Stimulated activated CD4-positive, alpha-beta T cell treated with anti-CD3 and anti-CD28 coated beads, TNF-alpha, amount 100 ng/mL, for 48 hours (primary cell): ENCODE data around the gene SHB.

Experiments
- DNase-seq, 3 donors: peaks; one replicate each; pipeline ENCODE4 v3.0.0-alpha.2; 2020; ENCODE audit warnings: low read depth in 3 of 3

The SHB gene

GRCh38 chr9:38068701-38069628 lies at the start of gene SHB:
Gene SHB (minus strand): TSS chr9:38069227. CDS start chr9:38068645, 582 bp downstream.
- DNase-seq: peak; percentile 46 to 89 (median 62)

- DNase-seq: no peak
Measured at GRCh38 chr9:38117651-38118050, 48.6 kb upstream of the SHB start.

- no peak for DNase-seq
Measured at GRCh38 chr9:38114905-38115304, 45.9 kb upstream of the SHB start.

GRCh38 chr9:38112456-38112855 lies 43.4 kb upstream of the SHB start:
- no peak for DNase-seq

- DNase-seq: no peak
Measured at GRCh38 chr9:38112049-38112448, 43.0 kb upstream of the SHB start.

- DNase-seq: no peak
Measured at GRCh38 chr9:38110476-38110875, 41.4 kb upstream of the SHB start.

- DNase-seq: no peak
Measured at GRCh38 chr9:38109601-38110000, 40.6 kb upstream of the SHB start.

GRCh38 chr9:38108326-38108725 lies 39.3 kb upstream of the SHB start:
- DNase-seq: no peak

- no peak for DNase-seq
Measured at GRCh38 chr9:38107811-38108304, 38.8 kb upstream of the SHB start.

- no peak for DNase-seq
Measured at GRCh38 chr9:38107405-38107804, 38.4 kb upstream of the SHB start.

- DNase-seq: no peak
Measured at GRCh38 chr9:38106488-38106887, 37.5 kb upstream of the SHB start.

- no peak for DNase-seq
Measured at GRCh38 chr9:38103340-38103739, 34.3 kb upstream of the SHB start.

GRCh38 chr9:38101423-38101822 lies 32.4 kb upstream of the SHB start:
- DNase-seq: no peak

GRCh38 chr9:38096238-38096805 lies 27.3 kb upstream of the SHB start:
- no peak for DNase-seq

- DNase-seq: no peak
Measured at GRCh38 chr9:38094165-38094564, 25.1 kb upstream of the SHB start.

- no peak for DNase-seq
Measured at GRCh38 chr9:38092656-38093055, 23.6 kb upstream of the SHB start.

GRCh38 chr9:38092200-38092524 lies 23.1 kb upstream of the SHB start:
- DNase-seq: no peak

GRCh38 chr9:38091310-38092199 lies 22.5 kb upstream of the SHB start:
- DNase-seq: no peak

GRCh38 chr9:38090170-38090569 lies 21.1 kb upstream of the SHB start:
- no peak for DNase-seq

- DNase-seq: no peak
Measured at GRCh38 chr9:38089387-38090165, 20.5 kb upstream of the SHB start.
